HepG2 (cell line): Measurements from ENCODE around the gene ASMT. TPM values are rescaled to one million over a fixed set of nuclear protein-coding genes. Genes with fewer than 3 reads are reported as not detected.

Experiments
- ATAC-seq: fragments of 200-7000 bp; cut with Tn5 transposase; 3 replicates; pipeline ENCODE4 v1.9.1; 2020; ENCODE audit warnings: mild to moderate bottlenecking, moderate library complexity
- BruUV-seq: library from RNA; stranded (reverse); fragments of 400-500 nt; replicated peaks from 2 replicates; lab custom pipeline; 2021; lab: Mats Ljungman, UMichigan
- CTCF ChIA-PET: fragments of 300-600 bp; formaldehyde crosslinking; extraction: SDS; loops from one replicate; lab custom pipeline; 2021; ENCODE audit warnings: low total read pairs, inconsistent platforms, low intra/inter-chr PET ratio; lab: Yijun Ruan, JAX
- POLR2A ChIA-PET: fragments of 350-600 bp; sonication (Branson Sonifier 250); formaldehyde crosslinking; loops from one replicate; lab custom pipeline; 2020; ENCODE audit warnings: antibody characterized with exemption, inconsistent platforms; lab: Yijun Ruan, JAX
- DNase-seq: peaks from one replicate; pipeline ENCODE4 v3.0.0-alpha.2; 2015; ENCODE audit warnings: low spot score
- FAIRE-seq: peaks from 3 replicates; lab custom pipeline; 2011; peaks lifted over from hg19 to GRCh38; lab: Jason Lieb, UNC
- H2AFZ ChIP-seq: one replicate; pipeline ENCODE4 v1.6.1; 2011; ENCODE audit warnings: low read length, inconsistent platforms
- H3K27ac ChIP-seq: fragments of 300-600 bp; 3 replicates; pipeline ENCODE4 v1.8.0; 2011; ENCODE audit warnings: mixed run types, mild to moderate bottlenecking, mixed read lengths, low read length, inconsistent platforms; ENCODE audit not compliant: insufficient read depth; ENCODE audit errors: extremely low read length
- H3K27me3 ChIP-seq, 2 experiments: fragments of 200-600 bp in 1 of 2; 2 replicates in 1 of 2; 3 replicates in 1 of 2; pipeline versions ENCODE4 v1.6.0 to v1.8.0; 2011; ENCODE audit warnings: low read length in 2 of 2, mild to moderate bottlenecking in 2 of 2, moderate library complexity in 2 of 2, inconsistent platforms in 1 of 2; ENCODE audit not compliant: insufficient read depth in 2 of 2, control insufficient read depth in 1 of 2
- H3K36me3 ChIP-seq, 2 experiments: fragments of 200-600 bp in 1 of 2; replicated peaks in 1 of 2; 2 replicates in 1 of 2; 3 replicates in 1 of 2; pipeline versions ENCODE4 v1.5.1 to v1.8.0; 2011; ENCODE audit warnings: low read length in 2 of 2, inconsistent platforms in 1 of 2; ENCODE audit not compliant: insufficient read depth in 2 of 2, control insufficient read depth in 1 of 2
- H3K4me1 ChIP-seq: 2 replicates; pipeline ENCODE4 v1.5.1; 2012; ENCODE audit warnings: low read length, inconsistent platforms; ENCODE audit not compliant: insufficient read depth
- H3K4me2 ChIP-seq: 2 replicates; pipeline ENCODE4 v1.6.0; 2011; ENCODE audit warnings: low read depth, low read length, inconsistent platforms
- H3K4me3 ChIP-seq, 3 experiments: fragments of 200-600 bp in 1 of 3; sonication (generic), shearing (Covaris generic) in 1 of 3; replicated peaks in 1 of 3; 2 replicates each; pipeline ENCODE4 v1.5.1; 2011 to 2016; ENCODE audit warnings: low read length in 3 of 3, inconsistent platforms in 2 of 3, low read depth in 2 of 3, mild to moderate bottlenecking in 2 of 3, control low read depth in 1 of 3, mixed read lengths in 1 of 3; ENCODE audit not compliant: insufficient read depth in 1 of 3
- H3K79me2 ChIP-seq: one replicate; pipeline ENCODE4 v1.6.1; 2011; ENCODE audit warnings: low read length, inconsistent platforms; ENCODE audit not compliant: insufficient read depth
- H3K9ac ChIP-seq: 2 replicates; pipeline ENCODE4 v1.6.0; 2011; ENCODE audit warnings: mild to moderate bottlenecking, low read depth, low read length, inconsistent platforms; ENCODE audit not compliant: insufficient read depth
- H3K9me3 ChIP-seq: 2 replicates; pipeline ENCODE4 v1.5.1; 2012; ENCODE audit warnings: mild to moderate bottlenecking, low read length
- H4K20me1 ChIP-seq: 2 replicates; pipeline ENCODE4 v1.6.0; 2011; ENCODE audit warnings: inconsistent platforms, mild to moderate bottlenecking, low read length, moderate library complexity; ENCODE audit not compliant: insufficient read depth
- BCL3 ChIP-seq: sonication (generic); formaldehyde crosslinking; IDR thresholded peaks from 2 replicates; pipeline ENCODE4 v1.5.1; 2020; ENCODE audit warnings: mild to moderate bottlenecking, missing genetic modification reagents, moderate library complexity
- HNRNPH1 ChIP-seq: fragments of 200-400 bp; formaldehyde crosslinking; optimal IDR thresholded peaks from 2 replicates; pipeline ENCODE3; 2017; ENCODE audit warnings: mild to moderate bottlenecking, low read depth, low read length
- IRF2 ChIP-seq: IDR thresholded peaks from 2 replicates; pipeline ENCODE4 v1.6.1; 2018; ENCODE audit warnings: missing genetic modification reagents, missing compliant biosample characterization
- MNT ChIP-seq: fragments of 450-650 bp; IDR thresholded peaks from 2 replicates; pipeline ENCODE4 v1.6.1; 2016
- TFDP1 ChIP-seq: IDR thresholded peaks from 2 replicates; pipeline ENCODE4 v1.6.1; 2016; ENCODE audit warnings: missing compliant biosample characterization, missing genetic modification reagents, borderline replicate concordance
- ZFP62 ChIP-seq: sonication (generic); formaldehyde crosslinking; IDR thresholded peaks from 2 replicates; pipeline ENCODE4 v1.4.0; 2020; ENCODE audit warnings: missing genetic modification reagents
- ZNF256 ChIP-seq: sonication (generic); formaldehyde crosslinking; conservative IDR thresholded peaks from 2 replicates; pipeline ENCODE4 v1.4.0; 2020; ENCODE audit warnings: missing genetic modification reagents
- ZNF446 ChIP-seq: sonication (generic); formaldehyde crosslinking; IDR thresholded peaks from 2 replicates; pipeline ENCODE4 v1.5.0; 2020; ENCODE audit warnings: mild to moderate bottlenecking, missing genetic modification reagents
- WGBS: methylation state at CpG from one replicate; pipeline ENCODE4 v1.1.6; 2017; ENCODE audit warnings: low lambda C conversion rate; 5-methylcytosine and 5-hydroxymethylcytosine counted together
- in situ Hi-C: cut with HindIII; loops from 2 replicates; pipeline ENCODE4 v1.10.0; 2017; ENCODE audit warnings: low pct_unique_long_range_greater_than_20kb; ENCODE audit not compliant: extremely low pct_ligation_motif_present
- intact Hi-C: fragments of 100-400 bp; cut with micrococcal nuclease; formaldehyde crosslinking; loops from one replicate; pipeline ENCODE4 v1.10.0; 2022; ENCODE audit not compliant: unreplicated experiment
- polyA plus RNA-seq, 8 experiments: library from polyadenylated mRNA; depleted of rRNA in 3 of 8; stranded (reverse) in 7 of 8; unstranded in 1 of 8; fragments of >200 nt; fragmentation: Illumina TruSeq in 4 of 8; extraction: Trizol in 4 of 8; gene quantifications; 2 replicates each; pipeline versions ENCODE4 v1.2.1 to v1.2.3, GENCODE V29; 2011 to 2016; ENCODE audit warnings: low read depth in 4 of 8, missing spikeins in 1 of 8, mixed read lengths in 1 of 8; ENCODE audit not compliant: insufficient read depth in 1 of 8
- total RNA-seq, 5 experiments: library from RNA; depleted of rRNA; stranded (reverse); fragments of >200 nt; fragmentation: Illumina TruSeq; extraction: Trizol; gene quantifications; 2 replicates each; pipeline ENCODE4 v1.2.3, GENCODE V29; 2016; ENCODE audit warnings: low read depth in 1 of 5

ASMT gene
- total and polyA plus RNA-seq, 2 of the 13 experiments (the other 11 are each of a cell fraction or from before 2014, with no cell fraction given): 0.04 TPM; not detected in 1

- intact Hi-C loops: no loop called here
- TF ChIP-seq TFDP1 (CRISPR knock-in tag) (no peak), HNRNPH1 (no peak), IRF2 (CRISPR knock-in tag) (no peak), ZFP62 (CRISPR knock-in tag) (no peak), MNT (peak; percentile 44; the same call in 1 of the 2 replicates), ZNF446 (CRISPR knock-in tag) (no peak), ZNF256 (CRISPR knock-in tag) (no peak), BCL3 (CRISPR knock-in tag) (no peak)
- DNase-seq (no peak), FAIRE-seq (no peak), ATAC-seq (no peak)
- H3K4me3 ChIP-seq: no peak overlapping the region
- no peaks in the 10 kb centered on the region for H3K79me2 ChIP-seq
- H2AFZ ChIP-seq: no peak overlapping the region
- no peaks in the 10 kb centered on the region for H3K36me3 ChIP-seq
- WGBS: 74% methylated on average over 18 of the region's 34 CpGs
- H3K4me2 ChIP-seq: no peak overlapping the region
- H3K4me1 ChIP-seq: no peaks in the 10 kb centered on the region
- BruUV-seq: no TSS peak
- no peaks in the 10 kb centered on the region for H4K20me1 ChIP-seq
- H3K27ac ChIP-seq: no peak overlapping the region
- no peak overlapping the region for H3K9ac ChIP-seq
- H3K27me3 ChIP-seq: no peaks in the 10 kb centered on the region
- CTCF ChIA-PET: no interaction called here
- POLR2A ChIA-PET: no interaction called here
- no peaks in the 10 kb centered on the region for H3K9me3 ChIP-seq
- in situ Hi-C loops: no loop called here
These were observed 45.0 kb downstream of the ASMT start for GRCh38 chrX:1659664-1660461.
